Measurements from ENCODE around the gene CELF2.

The CELF2 gene

GRCh38 chr10:11017570-11018431, at the start of gene CELF2 (continued):
- TF ChIP-seq, protein P1, sequence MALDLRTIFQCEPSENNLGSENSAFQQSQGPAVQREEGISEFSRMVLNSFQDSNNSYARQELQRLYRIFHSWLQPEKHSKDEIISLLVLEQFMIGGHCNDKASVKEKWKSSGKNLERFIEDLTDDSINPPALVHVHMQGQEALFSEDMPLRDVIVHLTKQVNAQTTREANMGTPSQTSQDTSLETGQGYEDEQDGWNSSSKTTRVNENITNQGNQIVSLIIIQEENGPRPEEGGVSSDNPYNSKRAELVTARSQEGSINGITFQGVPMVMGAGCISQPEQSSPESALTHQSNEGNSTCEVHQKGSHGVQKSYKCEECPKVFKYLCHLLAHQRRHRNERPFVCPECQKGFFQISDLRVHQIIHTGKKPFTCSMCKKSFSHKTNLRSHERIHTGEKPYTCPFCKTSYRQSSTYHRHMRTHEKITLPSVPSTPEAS (tag by site-specific recombination; IDR thresholded peaks at IDR 0.05) = no peak
- TF ChIP-seq MEIS1 (CRISPR knock-in tag; IDR thresholded peaks at IDR 0.05; ENCODE audit: borderline replicate concordance) (no peak), ZNF114 (tag by site-specific recombination; IDR thresholded peaks at IDR 0.05) (no peak), ZNF658 (tag by site-specific recombination; IDR thresholded peaks at IDR 0.05) (no peak), ZNF791 (tag by site-specific recombination; IDR thresholded peaks at IDR 0.05) (no peak), OSR2 (tag by site-specific recombination; IDR thresholded peaks at IDR 0.05) (no peak), BCL11A (tag by site-specific recombination; IDR thresholded peaks at IDR 0.05; ENCODE audit: low read depth) (no peak), ZNF776 (tag by site-specific recombination; IDR thresholded peaks at IDR 0.05; ENCODE audit: borderline replicate concordance) (no peak), ZNF654 (tag by site-specific recombination; IDR thresholded peaks at IDR 0.05; ENCODE audit: low read depth) (no peak), ZFHX2 (tag by site-specific recombination; conservative IDR thresholded peaks at IDR 0.05) (no peak), ZFP41 (tag by site-specific recombination; IDR thresholded peaks at IDR 0.05; ENCODE audit: borderline replicate concordance) (no peak), HOXD13 (CRISPR knock-in tag; IDR thresholded peaks at IDR 0.05; ENCODE audit: borderline replicate concordance) (no peak), ZSCAN16 (tag by site-specific recombination; IDR thresholded peaks at IDR 0.05) (no peak), ZNF837 (tag by site-specific recombination; IDR thresholded peaks at IDR 0.05) (no peak), SP2 (tag by site-specific recombination; IDR thresholded peaks at IDR 0.05) (no peak), EGR2 (tag by site-specific recombination; IDR thresholded peaks at IDR 0.05; ENCODE audit: low read depth) (no peak), SCRT1 (tag by site-specific recombination; IDR thresholded peaks at IDR 0.05; ENCODE audit: borderline replicate concordance) (no peak), SP3 (tag by site-specific recombination; IDR thresholded peaks at IDR 0.05) (peak; percentile 38; the same call in 1 of the 2 replicates), ZNF529 (tag by site-specific recombination; IDR thresholded peaks at IDR 0.05; ENCODE audit: insufficient replicate concordance) (no peak), ZBTB8A (tag by site-specific recombination; IDR thresholded peaks at IDR 0.05) (peak; percentile 87), ZNF426 (tag by site-specific recombination; IDR thresholded peaks at IDR 0.05) (no peak), ZNF548 (tag by site-specific recombination; IDR thresholded peaks at IDR 0.05) (no peak), ZNF747 (tag by site-specific recombination; IDR thresholded peaks at IDR 0.05) (no peak), ZNF391 (tag by site-specific recombination; IDR thresholded peaks at IDR 0.05; ENCODE audit: borderline replicate concordance, low read depth) (no peak), YY1 (tag by site-specific recombination; IDR thresholded peaks at IDR 0.05) (peak; percentile 59), KLF16 (tag by site-specific recombination; IDR thresholded peaks at IDR 0.05) (no peak), ZFP37 (tag by site-specific recombination; IDR thresholded peaks at IDR 0.05) (peak; percentile 63; the same call in 1 of the 2 replicates), ZNF830 (tag by site-specific recombination; IDR thresholded peaks at IDR 0.05; ENCODE audit: low read depth) (no peak), ZNF133 (tag by site-specific recombination; IDR thresholded peaks at IDR 0.05) (no peak)
- TF ChIP-seq, protein P2, sequence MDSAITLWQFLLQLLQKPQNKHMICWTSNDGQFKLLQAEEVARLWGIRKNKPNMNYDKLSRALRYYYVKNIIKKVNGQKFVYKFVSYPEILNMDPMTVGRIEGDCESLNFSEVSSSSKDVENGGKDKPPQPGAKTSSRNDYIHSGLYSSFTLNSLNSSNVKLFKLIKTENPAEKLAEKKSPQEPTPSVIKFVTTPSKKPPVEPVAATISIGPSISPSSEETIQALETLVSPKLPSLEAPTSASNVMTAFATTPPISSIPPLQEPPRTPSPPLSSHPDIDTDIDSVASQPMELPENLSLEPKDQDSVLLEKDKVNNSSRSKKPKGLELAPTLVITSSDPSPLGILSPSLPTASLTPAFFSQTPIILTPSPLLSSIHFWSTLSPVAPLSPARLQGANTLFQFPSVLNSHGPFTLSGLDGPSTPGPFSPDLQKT (IDR thresholded peaks at IDR 0.05; ENCODE audit: borderline replicate concordance, low read depth, low read length) = no peak
- TF ChIP-seq, protein P3, sequence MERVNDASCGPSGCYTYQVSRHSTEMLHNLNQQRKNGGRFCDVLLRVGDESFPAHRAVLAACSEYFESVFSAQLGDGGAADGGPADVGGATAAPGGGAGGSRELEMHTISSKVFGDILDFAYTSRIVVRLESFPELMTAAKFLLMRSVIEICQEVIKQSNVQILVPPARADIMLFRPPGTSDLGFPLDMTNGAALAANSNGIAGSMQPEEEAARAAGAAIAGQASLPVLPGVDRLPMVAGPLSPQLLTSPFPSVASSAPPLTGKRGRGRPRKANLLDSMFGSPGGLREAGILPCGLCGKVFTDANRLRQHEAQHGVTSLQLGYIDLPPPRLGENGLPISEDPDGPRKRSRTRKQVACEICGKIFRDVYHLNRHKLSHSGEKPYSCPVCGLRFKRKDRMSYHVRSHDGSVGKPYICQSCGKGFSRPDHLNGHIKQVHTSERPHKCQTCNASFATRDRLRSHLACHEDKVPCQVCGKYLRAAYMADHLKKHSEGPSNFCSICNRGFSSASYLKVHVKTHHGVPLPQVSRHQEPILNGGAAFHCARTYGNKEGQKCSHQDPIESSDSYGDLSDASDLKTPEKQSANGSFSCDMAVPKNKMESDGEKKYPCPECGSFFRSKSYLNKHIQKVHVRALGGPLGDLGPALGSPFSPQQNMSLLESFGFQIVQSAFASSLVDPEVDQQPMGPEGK (tag by site-specific recombination; IDR thresholded peaks at IDR 0.05) = peak; percentile 51
- TF ChIP-seq, protein P4, sequence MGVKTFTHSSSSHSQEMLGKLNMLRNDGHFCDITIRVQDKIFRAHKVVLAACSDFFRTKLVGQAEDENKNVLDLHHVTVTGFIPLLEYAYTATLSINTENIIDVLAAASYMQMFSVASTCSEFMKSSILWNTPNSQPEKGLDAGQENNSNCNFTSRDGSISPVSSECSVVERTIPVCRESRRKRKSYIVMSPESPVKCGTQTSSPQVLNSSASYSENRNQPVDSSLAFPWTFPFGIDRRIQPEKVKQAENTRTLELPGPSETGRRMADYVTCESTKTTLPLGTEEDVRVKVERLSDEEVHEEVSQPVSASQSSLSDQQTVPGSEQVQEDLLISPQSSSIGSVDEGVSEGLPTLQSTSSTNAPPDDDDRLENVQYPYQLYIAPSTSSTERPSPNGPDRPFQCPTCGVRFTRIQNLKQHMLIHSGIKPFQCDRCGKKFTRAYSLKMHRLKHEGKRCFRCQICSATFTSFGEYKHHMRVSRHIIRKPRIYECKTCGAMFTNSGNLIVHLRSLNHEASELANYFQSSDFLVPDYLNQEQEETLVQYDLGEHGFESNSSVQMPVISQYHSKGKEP (tag by site-specific recombination; IDR thresholded peaks at IDR 0.05) = no peak
- TF ChIP-seq, protein P5, sequence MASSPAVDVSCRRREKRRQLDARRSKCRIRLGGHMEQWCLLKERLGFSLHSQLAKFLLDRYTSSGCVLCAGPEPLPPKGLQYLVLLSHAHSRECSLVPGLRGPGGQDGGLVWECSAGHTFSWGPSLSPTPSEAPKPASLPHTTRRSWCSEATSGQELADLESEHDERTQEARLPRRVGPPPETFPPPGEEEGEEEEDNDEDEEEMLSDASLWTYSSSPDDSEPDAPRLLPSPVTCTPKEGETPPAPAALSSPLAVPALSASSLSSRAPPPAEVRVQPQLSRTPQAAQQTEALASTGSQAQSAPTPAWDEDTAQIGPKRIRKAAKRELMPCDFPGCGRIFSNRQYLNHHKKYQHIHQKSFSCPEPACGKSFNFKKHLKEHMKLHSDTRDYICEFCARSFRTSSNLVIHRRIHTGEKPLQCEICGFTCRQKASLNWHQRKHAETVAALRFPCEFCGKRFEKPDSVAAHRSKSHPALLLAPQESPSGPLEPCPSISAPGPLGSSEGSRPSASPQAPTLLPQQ (tag by site-specific recombination; IDR thresholded peaks at IDR 0.05) = no peak; the same call in 1 of the 2 replicates
